GM18526 (cell line): ENCODE measurements around the gene XKRX.

Experiments used
- POLR2A ChIP-seq: IDR thresholded peaks from 3 replicates; pipeline ENCODE4 v1.6.1; 2011; ENCODE audit not compliant: insufficient read length; ENCODE audit errors: extremely low read depth

Gene XKRX

DNA sequence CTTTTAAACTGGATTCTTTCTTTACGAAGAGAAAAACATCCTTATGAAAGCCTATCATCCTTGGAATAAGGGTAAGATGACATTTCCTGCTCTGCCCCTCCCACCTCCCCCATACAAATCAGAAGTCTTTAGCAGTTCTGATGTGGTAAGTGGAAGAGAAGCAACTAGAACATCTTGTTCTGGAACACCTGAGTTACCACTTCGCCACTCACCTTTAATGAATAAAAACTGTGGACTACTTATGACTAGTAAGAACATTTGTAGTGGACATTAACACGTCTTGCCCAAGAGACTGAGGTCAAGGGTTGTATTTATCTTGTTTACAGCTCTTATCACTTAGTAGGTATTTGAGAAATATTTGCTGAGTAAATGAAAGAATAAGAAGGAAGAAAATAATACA lies 4.3 kb downstream of the XKRX start:
- TF ChIP-seq POLR2A = no peak

- no peak for TF ChIP-seq POLR2A
Measured at GRCh38 chrX:100915562-100915961, 13.2 kb downstream of the XKRX start.

GRCh38 chrX:100913111-100913510 lies 15.6 kb downstream of the XKRX start:
- TF ChIP-seq POLR2A = no peak

DNA sequence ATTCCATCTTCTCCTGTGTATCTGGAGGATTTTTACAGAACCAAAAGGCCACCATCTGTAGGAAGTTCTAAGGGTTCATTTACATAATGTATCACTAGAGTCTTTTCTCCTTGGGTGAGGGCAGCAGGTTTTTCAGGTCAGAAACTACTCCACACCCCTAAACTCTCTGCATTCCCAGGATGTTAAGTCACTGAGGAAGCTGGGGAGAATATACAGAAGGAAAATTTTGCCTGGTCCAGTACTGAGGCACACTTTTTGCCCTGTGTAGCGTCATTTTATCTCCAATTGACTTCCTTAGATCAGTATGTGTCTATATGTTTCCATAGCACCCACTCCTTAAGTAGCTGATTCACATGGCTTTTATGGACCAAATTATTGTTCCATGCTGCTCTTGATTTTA lies 17.0 kb downstream of the XKRX start:
- no peak for TF ChIP-seq POLR2A

DNA sequence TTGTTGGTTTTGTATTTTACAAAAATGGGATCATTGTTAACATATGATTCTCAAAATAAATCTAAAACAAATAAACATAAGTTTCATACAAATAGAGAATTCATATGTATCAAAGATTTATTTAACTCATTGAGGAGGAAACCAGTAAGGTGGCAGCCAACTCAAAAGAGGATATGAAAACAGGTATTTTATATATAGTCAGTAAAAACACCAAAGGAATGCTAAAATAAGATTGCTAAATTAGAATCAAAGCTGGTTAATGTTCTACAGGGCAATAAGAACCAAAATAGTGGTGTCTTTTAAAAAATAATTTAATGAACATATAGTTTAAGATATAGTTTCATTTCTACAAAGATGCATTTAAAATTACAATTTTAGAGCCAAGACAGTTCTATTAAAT lies 23.1 kb downstream of the XKRX start:
- no peak for TF ChIP-seq POLR2A

DNA sequence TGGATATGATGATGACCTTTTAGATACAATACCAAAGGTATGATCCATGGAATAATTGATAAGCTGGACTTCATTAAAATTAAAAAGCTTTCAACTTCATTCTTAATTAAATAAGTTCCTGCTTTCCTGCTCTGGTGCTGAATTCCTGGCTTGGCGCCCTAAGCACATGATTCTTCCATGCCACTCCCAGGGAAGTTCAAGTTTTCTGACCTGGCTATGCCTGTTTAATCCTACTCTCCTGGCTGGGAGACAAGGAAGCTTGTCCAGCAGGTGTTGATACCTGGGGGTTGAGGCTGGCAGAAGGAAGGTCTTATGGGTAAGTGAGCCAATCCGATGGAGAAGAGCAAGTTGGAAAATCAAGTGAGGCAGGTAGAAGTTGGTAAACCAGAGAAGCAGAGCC lies 24.3 kb downstream of the XKRX start:
- no peak for TF ChIP-seq POLR2A

- no peak for TF ChIP-seq POLR2A
Measured at GRCh38 chrX:100895365-100896075, 33.2 kb downstream of the XKRX start.

GRCh38 chrX:100883654-100884053 lies 45.1 kb downstream of the XKRX start:
- no peak for TF ChIP-seq POLR2A

DNA sequence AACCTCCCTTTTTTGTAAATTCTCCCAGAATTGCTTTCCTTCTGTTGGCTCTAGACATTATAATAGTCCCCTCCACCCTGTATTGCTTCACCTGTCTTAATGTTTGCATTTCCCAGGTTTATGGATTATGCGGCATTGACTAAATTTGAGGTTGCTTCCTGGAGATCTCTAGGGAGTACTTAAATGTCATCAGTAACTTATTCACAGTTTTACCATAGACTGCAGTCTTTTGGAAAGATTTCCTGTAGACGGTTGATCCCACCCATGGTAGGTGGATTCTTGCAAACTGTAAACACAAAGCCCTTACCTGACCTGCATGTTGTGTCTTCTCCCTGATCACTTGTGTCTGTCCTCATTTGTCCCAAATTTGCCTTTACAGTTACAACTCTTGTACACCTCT lies 48.3 kb downstream of the XKRX start:
- TF ChIP-seq POLR2A = no peak

- TF ChIP-seq POLR2A = no peak
Measured at GRCh38 chrX:100874325-100874724, 54.4 kb downstream of the XKRX start, which contains the start of gene NOX1. TSS of gene NOX1 (minus strand) at chrX:100874359. CDS start at chrX:100874139, 220 bp downstream.

GRCh38 chrX:100871594-100872560 lies 56.8 kb downstream of the XKRX start:
- TF ChIP-seq POLR2A = no peak

- TF ChIP-seq POLR2A = no peak
Measured at GRCh38 chrX:100870527-100870926, 58.2 kb downstream of the XKRX start.

DNA sequence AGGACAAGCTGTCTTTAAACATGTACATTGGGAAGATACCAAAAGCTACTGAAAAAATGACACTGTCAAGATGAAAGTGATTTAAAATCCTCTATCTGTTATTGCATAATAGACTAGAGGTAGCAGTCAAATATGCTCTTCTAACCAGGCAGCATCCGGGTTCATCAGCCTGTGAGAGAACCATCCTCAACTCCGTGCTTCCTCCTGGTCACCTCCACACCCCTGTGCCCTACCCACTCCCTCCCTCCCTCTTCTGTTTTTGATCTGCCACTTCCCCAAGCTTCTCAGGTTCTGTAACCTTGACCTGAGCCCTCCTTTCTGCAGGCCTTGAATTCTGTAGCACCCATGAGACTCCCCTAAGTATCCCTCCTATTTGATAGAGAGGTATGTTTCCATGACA lies 60.4 kb downstream of the XKRX start:
- TF ChIP-seq POLR2A = no peak

GRCh38 chrX:100864657-100865391 lies 63.9 kb downstream of the XKRX start:
- TF ChIP-seq POLR2A = no peak
